ENCODE results near the gene LGALS3.

GRCh38 chr14:55115460-55115859 lies 13.6 kb upstream of the LGALS3 start:
- no peak for TF ChIP-seq YY1 (IDR thresholded peaks at IDR 0.05; ENCODE audit: low read depth)
- TF ChIP-seq, protein P1, sequence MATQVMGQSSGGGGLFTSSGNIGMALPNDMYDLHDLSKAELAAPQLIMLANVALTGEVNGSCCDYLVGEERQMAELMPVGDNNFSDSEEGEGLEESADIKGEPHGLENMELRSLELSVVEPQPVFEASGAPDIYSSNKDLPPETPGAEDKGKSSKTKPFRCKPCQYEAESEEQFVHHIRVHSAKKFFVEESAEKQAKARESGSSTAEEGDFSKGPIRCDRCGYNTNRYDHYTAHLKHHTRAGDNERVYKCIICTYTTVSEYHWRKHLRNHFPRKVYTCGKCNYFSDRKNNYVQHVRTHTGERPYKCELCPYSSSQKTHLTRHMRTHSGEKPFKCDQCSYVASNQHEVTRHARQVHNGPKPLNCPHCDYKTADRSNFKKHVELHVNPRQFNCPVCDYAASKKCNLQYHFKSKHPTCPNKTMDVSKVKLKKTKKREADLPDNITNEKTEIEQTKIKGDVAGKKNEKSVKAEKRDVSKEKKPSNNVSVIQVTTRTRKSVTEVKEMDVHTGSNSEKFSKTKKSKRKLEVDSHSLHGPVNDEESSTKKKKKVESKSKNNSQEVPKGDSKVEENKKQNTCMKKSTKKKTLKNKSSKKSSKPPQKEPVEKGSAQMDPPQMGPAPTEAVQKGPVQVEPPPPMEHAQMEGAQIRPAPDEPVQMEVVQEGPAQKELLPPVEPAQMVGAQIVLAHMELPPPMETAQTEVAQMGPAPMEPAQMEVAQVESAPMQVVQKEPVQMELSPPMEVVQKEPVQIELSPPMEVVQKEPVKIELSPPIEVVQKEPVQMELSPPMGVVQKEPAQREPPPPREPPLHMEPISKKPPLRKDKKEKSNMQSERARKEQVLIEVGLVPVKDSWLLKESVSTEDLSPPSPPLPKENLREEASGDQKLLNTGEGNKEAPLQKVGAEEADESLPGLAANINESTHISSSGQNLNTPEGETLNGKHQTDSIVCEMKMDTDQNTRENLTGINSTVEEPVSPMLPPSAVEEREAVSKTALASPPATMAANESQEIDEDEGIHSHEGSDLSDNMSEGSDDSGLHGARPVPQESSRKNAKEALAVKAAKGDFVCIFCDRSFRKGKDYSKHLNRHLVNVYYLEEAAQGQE (IDR thresholded peaks at IDR 0.05; ENCODE audit: low read depth): no peak
- TF ChIP-seq CEBPB (IDR thresholded peaks at IDR 0.05): no peak
- TF ChIP-seq FOXM1 (IDR thresholded peaks at IDR 0.05; ENCODE audit: borderline replicate concordance, low read depth): no peak
- TF ChIP-seq EGR1 (IDR thresholded peaks at IDR 0.05): no peak

Data from Ishikawa (cell line).